K562 treated with DMSO at 1 percent for 48 hours (cell line): ENCODE measurements around the gene DUSP18. TPM values are rescaled to one million over a fixed set of nuclear protein-coding genes. Genes with fewer than 3 reads are reported as not detected.

ENCODE experiments used
- total RNA-seq: library from RNA; unstranded; fragments of 300-600 nt; gene quantifications from 2 replicates; pipeline ENCODE4 v1.2.3, GENCODE V29; 2022; ENCODE audit warnings: low replicate concordance; ENCODE audit errors: extremely low read depth

DUSP18 gene
- not detected in 2 replicates for total RNA-seq

GRCh38 chr22:30667494-30668385 lies at the start of gene DUSP18:
Gene DUSP18 (minus strand): TSS chr22:30667875. CDS start chr22:30664003, 3,872 bp downstream.

DNA sequence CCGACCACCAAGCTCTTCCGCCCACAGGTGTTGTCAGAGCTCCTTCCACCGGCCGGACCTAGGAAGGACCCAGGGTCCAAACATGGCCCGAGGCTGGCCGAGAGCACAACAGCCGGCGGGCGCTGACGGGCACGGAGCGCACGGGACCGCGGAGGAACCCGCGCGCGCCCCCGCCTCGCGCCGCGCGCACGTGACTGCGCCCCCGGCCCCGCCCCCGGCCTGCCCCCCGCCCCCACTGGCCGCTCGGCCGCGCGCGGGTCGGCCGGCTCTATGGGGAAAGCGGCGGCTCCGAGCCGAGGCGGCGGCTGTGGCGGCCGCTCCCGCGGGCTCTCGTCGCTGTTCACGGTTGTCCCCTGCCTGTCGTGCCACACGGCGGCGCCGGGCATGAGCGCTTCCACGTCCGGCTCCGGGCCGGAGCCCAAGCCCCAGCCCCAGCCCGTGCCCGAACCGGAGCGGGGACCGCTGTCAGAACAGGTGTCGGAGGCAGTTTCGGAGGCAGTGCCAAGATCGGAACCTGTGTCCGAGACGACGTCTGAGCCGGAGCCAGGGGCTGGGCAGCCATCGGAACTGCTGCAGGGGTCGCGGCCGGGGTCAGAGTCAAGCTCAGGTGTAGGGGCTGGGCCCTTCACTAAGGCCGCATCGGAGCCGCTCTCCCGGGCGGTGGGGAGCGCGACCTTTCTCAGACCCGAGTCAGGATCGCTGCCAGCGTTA lies 27.1 kb upstream of the DUSP18 start, which contains the start of gene OSBP2:
Gene OSBP2, plus strand, starts transcription at position 235 of the 711 bp plus-strand sequence. Its CDS starts 36 bp downstream, at position 271.

DNA sequence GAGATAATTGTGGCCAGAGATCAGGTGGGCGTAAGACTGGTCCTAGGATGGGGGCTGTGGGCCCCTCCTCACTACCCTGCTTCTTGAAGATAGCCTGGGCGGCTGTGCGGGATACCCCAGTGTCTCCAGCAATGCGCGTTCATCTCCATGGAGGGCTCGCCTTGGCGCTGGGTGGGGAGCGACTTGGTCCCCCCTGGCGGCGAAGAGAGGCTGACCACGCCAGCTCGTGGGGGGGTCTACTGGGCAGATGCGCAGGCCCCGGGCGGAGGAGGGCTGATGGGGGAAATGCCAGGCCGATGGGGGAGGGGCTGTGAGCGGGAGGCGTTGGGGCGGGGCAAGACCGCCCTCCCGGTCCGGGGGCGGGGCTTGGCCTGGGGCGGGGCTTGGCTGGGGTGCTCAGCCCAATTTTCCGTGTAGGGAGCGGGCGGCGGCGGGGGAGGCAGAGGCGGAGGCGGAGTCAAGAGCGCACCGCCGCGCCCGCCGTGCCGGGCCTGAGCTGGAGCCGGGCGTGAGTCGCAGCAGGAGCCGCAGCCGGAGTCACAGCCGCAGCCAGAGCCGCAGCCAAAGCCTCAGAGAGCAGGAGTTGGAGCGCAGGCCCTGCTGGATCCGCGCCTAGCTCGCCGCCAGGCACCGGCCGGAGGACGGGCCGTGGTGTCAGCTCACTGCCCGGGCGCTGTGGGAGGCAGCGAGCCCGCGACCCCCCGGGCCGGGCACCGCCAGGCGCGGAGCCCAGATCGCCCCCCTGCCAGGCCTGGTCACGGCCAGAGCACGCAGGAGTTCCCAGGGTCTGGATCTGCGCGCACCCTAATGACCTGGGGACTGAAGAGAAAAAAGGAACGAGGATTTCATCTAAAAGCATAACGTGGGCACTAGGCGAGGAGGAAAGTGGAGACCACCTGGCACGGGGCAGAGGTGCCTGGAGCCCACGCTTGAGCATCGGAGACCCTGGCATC lies 32.1 kb downstream of the DUSP18 start, which contains the start of gene SLC35E4:
Gene SLC35E4, plus strand, starts transcription at position 509 of the 953 bp plus-strand sequence. CDS start 670 bp downstream, outside the sequence.

Other genes with a start within 250 kb of the DUSP18 start
- not detected in 2 replicates for gene MTFP1, start 242.1 kb downstream of the DUSP18 start, total RNA-seq
- not detected in 2 replicates for gene SEC14L3, start 195.9 kb downstream of the DUSP18 start, total RNA-seq
- not detected in 2 replicates for gene SEC14L4, start 162.2 kb downstream of the DUSP18 start, total RNA-seq
- not detected in 2 replicates for gene SEC14L6, start 121.1 kb downstream of the DUSP18 start, total RNA-seq
- gene GAL3ST1, start 93.2 kb downstream of the DUSP18 start, total RNA-seq = not detected in 2 replicates
- gene PES1, start 76.0 kb downstream of the DUSP18 start, total RNA-seq = not detected in 2 replicates
- gene TCN2, start 60.7 kb downstream of the DUSP18 start, total RNA-seq = not detected in 2 replicates
- not detected in 2 replicates for gene SLC35E4, start 32.1 kb downstream of the DUSP18 start, total RNA-seq
- gene OSBP2, start 27.0 kb upstream of the DUSP18 start, total RNA-seq = not detected in 2 replicates